Fibroblast of villous mesenchyme (primary cell): ENCODE results near the gene SGK2. TPM values are rescaled to one million over a fixed set of nuclear protein-coding genes. Genes with fewer than 3 reads are reported as not detected.

ENCODE experiments used
- DNase-seq: peaks from one replicate; pipeline ENCODE4 v3.0.0-alpha.2; 2010; ENCODE audit warnings: low read depth
- H3K4me3 ChIP-seq: 2 replicates; pipeline ENCODE4 v1.5.1; 2011; ENCODE audit warnings: low read depth, mild to moderate bottlenecking, low read length
- CTCF ChIP-seq: IDR thresholded peaks from 2 replicates; pipeline ENCODE4 v1.5.1; 2012; ENCODE audit warnings: low read depth, mild to moderate bottlenecking, low read length; ENCODE audit not compliant: insufficient read depth
- total RNA-seq: library from RNA; depleted of rRNA; stranded (reverse); fragments of >200 nt; gene quantifications from 2 replicates; pipeline ENCODE4 v1.2.3, GENCODE V29; 2012

The SGK2 gene
- total RNA-seq, 1 donor, result under 0.01 TPM

- DNase-seq, result no peak
- no peak for TF ChIP-seq CTCF
- H3K4me3 ChIP-seq, result no peak overlapping the region
Observed at GRCh38 chr20:43530321-43531090, 28.3 kb upstream of the SGK2 start.

- no peak overlapping the region for H3K4me3 ChIP-seq
- TF ChIP-seq CTCF, result no peak
- DNase-seq, result no peak
Observed at GRCh38 chr20:43531091-43531443, 27.8 kb upstream of the SGK2 start.

- TF ChIP-seq CTCF, result no peak
- no peak for DNase-seq
- no peak overlapping the region for H3K4me3 ChIP-seq
Observed at GRCh38 chr20:43532416-43533055, 26.3 kb upstream of the SGK2 start.

- no peak for TF ChIP-seq CTCF
- DNase-seq, result no peak
- no peak overlapping the region for H3K4me3 ChIP-seq
Observed at GRCh38 chr20:43533060-43533459, 25.8 kb upstream of the SGK2 start.

- no peak for TF ChIP-seq CTCF
- H3K4me3 ChIP-seq, result no peak overlapping the region
- DNase-seq, result no peak
Observed at GRCh38 chr20:43534016-43534415, 24.8 kb upstream of the SGK2 start.

- no peak for TF ChIP-seq CTCF
- no peak overlapping the region for H3K4me3 ChIP-seq
- DNase-seq, result no peak
Observed at GRCh38 chr20:43534791-43535350, 24.0 kb upstream of the SGK2 start.
